ENCODE measurements around the gene PCGF5.
"Not testable (repeated sequence)": the region's sequence is repeated elsewhere in the genome, so short reads cannot be mapped to it uniquely, and the experiment has no call there.

PCGF5 gene

DNA sequence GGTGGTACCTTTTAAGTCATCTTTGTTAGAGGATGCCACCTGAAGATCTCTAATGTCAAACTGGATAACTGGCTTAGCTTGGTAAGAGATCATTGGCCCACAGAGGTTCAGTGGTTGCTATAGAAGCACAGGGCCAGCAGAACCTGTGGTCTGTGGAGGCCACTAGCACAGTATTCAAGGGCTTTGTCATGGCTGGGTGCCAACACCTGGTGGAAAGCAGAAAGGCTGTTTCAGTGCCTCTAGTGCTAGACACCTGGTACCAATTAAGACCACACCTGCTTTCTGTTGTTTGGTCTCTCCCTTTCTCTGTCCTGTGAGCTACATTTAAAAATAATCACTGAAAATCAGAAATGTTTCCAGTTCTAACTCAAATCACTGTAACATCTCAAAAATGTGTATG lies 10.0 kb upstream of the PCGF5 start:
- DNase-seq = no peak

DNA sequence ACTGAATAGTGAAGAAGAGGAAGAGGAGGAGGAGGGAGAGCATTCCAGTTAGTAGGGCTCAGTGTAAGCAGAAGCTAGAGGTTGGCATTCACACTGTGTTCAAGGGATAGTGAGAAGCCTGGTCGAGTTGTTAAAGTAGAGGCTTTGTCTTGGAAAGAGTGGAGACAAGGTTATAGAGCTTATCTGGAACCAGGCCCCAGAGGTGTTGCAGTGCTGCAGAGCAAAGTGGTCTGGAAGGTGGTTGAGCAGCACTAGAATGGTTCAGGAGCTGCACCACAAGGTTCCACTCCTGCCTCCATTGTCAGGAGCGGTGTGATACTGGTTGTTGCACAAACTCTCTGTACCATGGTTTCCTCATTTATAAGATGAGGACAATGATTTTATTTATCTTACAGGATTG lies 8.8 kb upstream of the PCGF5 start:
- DNase-seq = no peak

DNA sequence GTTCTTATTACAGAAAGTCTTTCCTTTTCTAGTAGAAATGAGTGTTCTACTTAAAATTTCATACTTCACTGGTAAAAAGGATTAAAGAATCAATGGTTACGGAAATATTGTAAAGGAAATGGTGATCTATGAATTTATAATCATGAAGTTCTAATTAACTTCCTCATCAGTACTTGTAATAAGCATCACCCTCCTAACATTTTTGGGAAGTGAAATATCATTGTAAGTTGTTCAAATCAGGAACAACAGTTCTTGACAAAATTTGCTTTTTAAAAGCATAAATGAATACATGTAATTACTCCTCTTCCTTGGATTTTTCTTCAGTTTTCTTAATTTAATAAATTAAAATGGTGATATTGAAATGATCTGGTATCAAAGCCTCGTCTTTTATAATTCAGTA lies 5.6 kb upstream of the PCGF5 start:
- DNase-seq = no peak

DNA sequence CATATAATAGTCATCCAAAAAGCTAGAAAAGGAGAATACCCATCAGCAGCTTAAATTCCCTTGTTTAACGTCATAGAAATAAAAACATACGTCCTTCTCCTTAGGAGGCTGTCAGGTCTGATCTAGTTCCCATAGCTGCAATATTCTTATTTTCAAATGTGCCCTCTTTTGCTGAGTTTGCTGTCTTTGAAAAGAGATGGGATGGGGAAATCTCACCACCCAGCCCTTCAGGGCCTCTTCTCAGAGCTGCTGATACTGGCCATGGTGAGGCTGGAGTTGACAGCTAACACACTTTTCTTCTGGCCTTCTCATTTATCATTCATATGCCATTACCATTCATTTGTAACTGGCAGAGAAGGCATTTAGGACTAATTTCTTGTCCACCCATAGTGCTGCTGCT lies 5.1 kb upstream of the PCGF5 start:
- no peak for DNase-seq

DNA sequence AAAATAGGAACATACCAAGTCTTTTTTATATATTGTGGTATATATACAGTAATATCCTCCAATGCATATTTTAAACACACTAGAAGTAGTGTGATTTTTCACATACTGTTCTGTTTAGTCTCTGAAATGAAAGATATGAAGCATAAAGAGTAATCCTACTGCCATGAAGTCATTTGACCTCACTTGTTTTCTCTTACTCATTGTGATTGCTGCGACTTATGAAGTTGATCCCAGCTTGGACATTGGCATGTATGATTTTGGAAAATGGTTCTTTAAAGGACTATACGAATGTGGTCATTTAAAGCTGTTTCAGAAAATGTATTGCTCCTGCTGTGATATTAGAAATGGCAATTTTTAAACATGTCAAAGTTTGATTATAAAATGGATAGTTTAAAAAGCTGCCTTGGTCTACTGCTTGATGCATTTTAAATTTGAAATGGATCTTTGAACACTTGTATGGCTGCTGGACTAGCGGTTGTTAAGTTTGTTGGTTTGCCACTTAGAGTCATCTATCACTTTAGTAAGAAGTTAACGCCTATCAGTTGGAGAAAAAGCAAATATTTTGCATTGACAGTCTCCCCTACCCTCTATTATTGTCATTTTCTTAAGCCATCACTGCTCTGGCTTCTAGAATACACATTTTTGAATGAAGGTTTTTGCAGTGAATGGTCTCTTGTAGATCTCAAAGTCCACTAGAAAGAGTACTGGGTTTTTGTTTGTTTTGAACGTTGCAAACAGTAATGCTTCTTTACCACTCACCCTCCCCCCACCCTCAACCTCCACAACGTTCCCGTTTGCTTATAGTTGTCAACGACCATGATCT lies 881 bp upstream of the PCGF5 start:
- no peak for DNase-seq

DNA sequence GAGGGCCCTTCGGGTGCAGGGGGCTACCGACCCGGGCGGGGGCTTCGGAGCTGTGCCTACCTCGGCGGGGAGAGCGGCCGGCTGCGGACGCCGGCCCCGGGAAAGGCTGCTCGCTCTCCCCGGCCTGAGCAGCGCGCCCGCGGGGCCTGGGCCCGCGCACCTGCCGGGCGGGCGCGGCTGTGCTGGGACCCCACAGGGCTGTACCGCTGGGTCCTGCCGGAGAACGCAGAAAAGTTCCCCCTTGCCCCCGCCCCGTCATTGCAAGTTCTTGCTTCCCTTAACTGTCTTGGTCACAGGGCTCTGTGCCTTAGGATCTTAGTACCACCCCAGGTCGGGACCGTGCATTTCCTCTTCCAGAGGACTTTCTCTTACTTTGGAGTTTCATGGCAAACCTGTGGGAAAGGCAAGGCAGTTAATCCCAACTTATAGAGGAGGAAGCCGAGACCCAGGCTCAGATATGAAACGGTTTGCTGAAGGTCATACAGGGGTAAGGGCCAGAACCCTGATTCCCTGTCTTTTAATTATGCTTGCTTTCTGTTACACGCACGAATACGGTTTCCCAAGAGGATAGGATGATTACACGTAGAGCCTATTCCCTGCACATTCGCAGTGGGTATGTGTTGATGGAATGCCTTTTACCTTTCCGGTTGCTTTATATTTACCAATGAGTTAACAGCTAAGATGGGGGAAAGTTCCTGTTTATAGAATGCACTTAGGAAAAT lies 652 bp downstream of the PCGF5 start:
- DNase-seq = peak; percentile 63

DNA sequence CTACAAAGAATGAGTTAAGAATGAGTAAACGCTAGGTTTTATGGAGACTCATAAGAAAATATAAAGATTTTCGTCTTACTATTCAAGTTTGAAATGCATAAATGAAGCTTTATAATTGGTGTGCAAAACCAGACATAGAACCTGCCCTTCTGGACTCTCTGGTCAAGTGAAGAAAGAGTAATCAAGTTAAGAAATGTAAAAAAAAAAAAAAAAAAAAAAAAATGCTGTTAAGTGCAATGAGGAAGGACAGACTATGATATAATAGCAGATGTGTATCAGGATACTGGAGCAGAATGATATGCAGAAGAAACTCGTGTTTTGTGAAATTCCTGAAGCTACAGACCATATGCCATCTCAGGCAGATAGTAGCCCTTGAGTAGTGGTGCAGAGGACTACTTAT lies 5.6 kb downstream of the PCGF5 start:
- DNase-seq = peak; percentile 18

DNA sequence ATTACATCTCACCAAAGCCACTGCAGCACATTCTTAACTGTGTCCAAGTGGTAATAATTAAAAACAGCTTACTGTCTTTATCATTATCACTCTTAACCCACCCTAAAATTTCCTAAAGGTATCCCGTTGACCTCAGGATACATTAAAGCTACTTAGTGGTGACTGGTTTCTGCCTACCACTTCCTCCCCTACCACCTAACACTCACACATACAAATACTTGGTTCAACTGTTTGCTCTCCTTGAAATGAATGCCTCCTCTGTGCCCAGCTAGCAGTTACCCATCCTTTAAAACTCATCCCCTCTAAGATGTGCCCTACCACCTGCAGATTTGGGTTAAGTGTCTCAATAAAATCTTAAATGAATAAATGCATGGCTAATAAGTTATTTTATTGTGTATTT lies 7.1 kb downstream of the PCGF5 start:
- no peak for DNase-seq

DNA sequence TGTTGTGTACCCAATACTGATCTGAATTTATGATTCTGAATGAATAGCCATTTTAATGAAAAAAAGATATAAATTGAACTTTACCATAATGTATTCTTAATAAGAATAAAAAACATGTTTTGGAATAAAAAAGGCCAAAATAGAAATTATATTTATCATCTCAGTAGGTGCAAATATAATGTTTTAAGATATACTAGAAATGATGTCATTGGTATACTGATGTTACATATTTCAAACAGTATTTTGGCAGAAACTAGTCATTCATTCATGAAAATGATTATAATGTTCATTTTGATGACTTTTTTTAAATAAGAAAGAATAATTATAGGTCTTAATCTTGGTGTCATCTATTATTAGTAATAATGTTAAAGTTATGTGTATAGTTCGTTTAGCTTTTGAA lies 9.2 kb downstream of the PCGF5 start:
- DNase-seq = no peak

DNA sequence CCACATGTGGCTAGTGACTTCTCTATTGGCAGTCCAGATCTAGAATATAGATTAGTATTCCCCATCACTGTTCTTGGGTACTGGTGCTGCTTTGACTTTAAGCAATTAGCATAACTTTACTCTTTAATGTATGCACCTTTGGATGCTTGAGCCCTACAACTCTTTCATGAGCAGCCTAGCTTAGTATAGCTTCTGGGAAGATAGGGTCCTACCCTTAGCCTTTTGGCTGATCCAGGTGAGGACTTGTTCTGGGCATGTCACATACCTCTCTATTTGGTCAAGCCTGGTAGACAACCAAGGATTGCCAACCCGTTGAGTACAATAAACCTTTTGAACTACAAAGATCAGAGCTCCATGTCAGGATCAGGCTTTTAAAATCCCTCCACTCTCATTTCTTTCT lies 17.7 kb downstream of the PCGF5 start:
- no peak for DNase-seq

GRCh38 chr10:91239789-91240188 lies 19.3 kb downstream of the PCGF5 start:
- DNase-seq = no peak

GRCh38 chr10:91242940-91243339 lies 22.5 kb downstream of the PCGF5 start:
- no peak for DNase-seq

DNA sequence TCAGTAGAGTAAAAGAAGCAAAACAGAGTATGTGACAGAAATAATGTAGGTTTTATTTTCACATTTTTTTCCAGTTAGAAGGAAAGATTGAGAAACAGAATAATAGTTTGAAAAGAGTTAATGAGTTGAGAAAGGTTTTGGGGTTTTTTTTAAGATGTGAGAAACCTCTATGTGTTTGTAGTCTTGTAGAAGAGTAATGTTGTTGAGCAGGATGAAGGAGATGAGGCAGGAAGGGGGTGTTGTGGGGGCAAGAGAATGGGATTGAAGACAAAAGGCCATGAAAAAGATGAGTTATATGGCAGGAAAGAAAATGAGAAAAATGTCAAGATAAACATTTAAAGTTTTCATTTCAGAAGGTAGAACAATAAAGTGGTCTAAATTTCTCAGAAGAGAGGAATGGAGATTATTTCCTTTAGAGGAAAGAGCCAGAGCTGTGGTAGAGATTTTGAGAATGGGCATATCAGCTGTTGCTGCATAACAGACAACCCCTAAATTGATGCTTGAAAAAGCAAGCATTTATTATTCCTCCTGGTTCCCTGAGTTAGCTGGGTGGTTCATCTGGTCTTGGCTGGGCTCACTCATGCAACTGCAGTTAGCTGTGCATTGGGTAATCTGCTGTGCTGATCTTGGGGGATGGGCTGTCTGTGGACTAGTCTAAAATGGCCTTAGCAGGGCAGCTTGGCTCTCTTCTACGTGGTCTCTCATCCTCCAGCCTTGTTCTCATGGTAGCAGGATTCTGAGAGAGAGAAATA lies 27.1 kb downstream of the PCGF5 start:
- peak; percentile 43 for DNase-seq

DNA sequence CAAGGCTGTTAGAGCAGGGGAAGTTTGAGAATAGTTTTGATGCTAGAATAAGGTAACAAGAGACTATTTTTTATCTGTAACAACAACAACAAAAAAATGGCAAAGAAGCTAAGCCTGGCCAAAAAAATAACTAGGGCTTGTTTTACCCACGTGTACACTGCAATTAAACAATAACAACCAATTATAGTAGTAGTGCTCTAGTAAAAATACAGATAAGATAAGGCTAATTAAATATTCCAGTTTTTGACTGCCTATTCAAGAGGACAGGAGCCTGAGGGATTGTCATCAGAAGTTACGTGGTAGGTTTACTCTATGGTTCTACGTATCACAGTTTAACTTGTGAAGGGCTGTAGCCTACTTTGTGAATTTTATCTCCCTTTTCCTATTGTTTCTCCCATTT lies 29.2 kb downstream of the PCGF5 start:
- no peak for DNase-seq

- DNase-seq = no peak
These were observed 29.9 kb downstream of the PCGF5 start for GRCh38 chr10:91250341-91250740.

GRCh38 chr10:91251430-91252056 lies 31.1 kb downstream of the PCGF5 start:
- peak; percentile 82 for DNase-seq

DNA sequence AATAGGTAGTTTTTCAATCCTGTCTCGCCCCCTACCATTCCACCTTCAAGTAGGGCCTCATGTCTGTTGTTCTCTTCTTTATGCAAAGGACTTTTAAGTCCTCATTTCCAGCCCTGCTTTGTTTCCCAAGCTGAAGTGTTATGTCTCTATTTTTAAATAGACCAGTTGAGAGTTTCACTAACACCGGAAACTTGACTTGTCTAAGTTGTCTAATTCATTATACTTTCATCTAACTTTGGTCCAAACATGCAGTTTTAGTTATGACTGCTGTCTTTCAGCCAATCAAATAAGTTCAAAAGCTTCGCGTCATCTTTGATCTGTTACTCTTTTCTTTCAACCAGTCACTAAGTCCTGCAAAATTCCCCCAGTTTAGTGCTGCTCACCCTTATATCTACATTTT lies 32.8 kb downstream of the PCGF5 start:
- no peak for DNase-seq

DNA sequence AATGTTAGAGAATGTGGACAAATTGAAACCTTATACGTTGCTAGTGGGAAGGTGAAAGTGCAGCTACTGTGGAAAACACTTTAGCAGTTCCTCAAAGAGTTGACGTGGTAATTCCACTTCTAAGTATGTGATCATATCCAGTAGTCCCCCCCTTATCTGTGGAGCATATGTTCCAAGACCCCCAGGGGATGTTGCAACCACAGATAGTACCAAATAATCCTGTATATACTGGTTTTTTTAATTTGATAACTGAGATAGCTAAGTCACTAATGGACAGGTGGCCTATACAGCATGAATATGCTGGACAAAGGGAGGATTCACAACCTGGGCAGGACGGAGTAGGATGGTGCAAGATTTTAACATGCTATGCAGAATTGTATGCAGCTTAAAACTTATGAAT lies 36.8 kb downstream of the PCGF5 start:
- no peak for DNase-seq

- DNase-seq = not testable (repeated sequence)
These were observed 40.0 kb downstream of the PCGF5 start for GRCh38 chr10:91260417-91260816.

- no peak for DNase-seq
These were observed 51.4 kb downstream of the PCGF5 start for GRCh38 chr10:91271886-91272285.

- DNase-seq = no peak
These were observed 64.1 kb downstream of the PCGF5 start for GRCh38 chr10:91284486-91285090.

GRCh38 chr10:91286572-91286971 lies 66.1 kb downstream of the PCGF5 start:
- no peak for DNase-seq

DNA sequence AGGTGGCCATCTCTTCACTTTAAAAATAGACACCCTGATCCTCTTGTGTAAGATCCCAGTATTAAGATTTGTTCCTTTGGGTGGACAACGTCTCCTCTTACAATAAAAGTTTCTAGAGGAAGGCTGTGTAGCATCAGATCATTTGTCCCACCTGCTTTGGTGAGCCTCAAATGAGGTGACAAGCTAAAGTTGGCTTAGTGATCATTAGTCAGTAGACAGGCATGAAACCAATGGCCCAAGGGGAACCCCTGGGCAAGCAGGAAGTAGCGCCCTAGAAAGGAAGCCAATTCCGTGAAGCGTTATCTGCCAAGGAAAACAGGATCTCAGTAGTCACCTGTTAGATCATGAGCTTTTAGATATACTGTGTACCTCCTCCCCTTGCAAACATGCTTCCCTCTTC lies 66.8 kb downstream of the PCGF5 start:
- DNase-seq = no peak
